GM20431 (cell line): ENCODE data around the gene PROX2.

Experiments
- in situ Hi-C: fragments of 300-500 bp; cut with MseI, MboI; formaldehyde crosslinking; loops from one replicate; pipeline ENCODE4 v1.15.0; 2020; ENCODE audit warnings: low sequenced_read_pairs; ENCODE audit not compliant: unreplicated experiment

The PROX2 gene

GRCh38 chr14:74910556-74910955 is 34.6 kb upstream of the PROX2 start:
- in situ Hi-C loops, result no loop called here

- in situ Hi-C loops, result no loop called here
Observed at GRCh38 chr14:74909911-74910310, 34.0 kb upstream of the PROX2 start.

- in situ Hi-C loops, result no loop called here
Observed at GRCh38 chr14:74909501-74909900, 33.6 kb upstream of the PROX2 start.

- in situ Hi-C loops, result no loop called here
Observed at GRCh38 chr14:74908861-74909341, 33.0 kb upstream of the PROX2 start.

- in situ Hi-C loops, result no loop called here
Observed at GRCh38 chr14:74907744-74908143, 31.8 kb upstream of the PROX2 start.

GRCh38 chr14:74906925-74907521 is 31.1 kb upstream of the PROX2 start:
- in situ Hi-C loops, result no loop called here

GRCh38 chr14:74905595-74906142 is 29.7 kb upstream of the PROX2 start:
- in situ Hi-C loops, result no loop called here

- in situ Hi-C loops, result no loop called here
Observed at GRCh38 chr14:74904635-74905503, 28.9 kb upstream of the PROX2 start.

- in situ Hi-C loops, result no loop called here
Observed at GRCh38 chr14:74902941-74903705, 27.2 kb upstream of the PROX2 start.

GRCh38 chr14:74898694-74899093 is 22.7 kb upstream of the PROX2 start:
- in situ Hi-C loops, result no loop called here

GRCh38 chr14:74898083-74898482 is 22.1 kb upstream of the PROX2 start:
- in situ Hi-C loops, result no loop called here

GRCh38 chr14:74897642-74898041 is 21.7 kb upstream of the PROX2 start:
- in situ Hi-C loops, result no loop called here

GRCh38 chr14:74896400-74896799 is 20.5 kb upstream of the PROX2 start:
- in situ Hi-C loops, result no loop called here

- in situ Hi-C loops, result no loop called here
Observed at GRCh38 chr14:74893614-74894091, 17.7 kb upstream of the PROX2 start.

GRCh38 chr14:74892745-74893144 is 16.8 kb upstream of the PROX2 start:
- in situ Hi-C loops, result no loop called here

- in situ Hi-C loops, result no loop called here
Observed at GRCh38 chr14:74891870-74892269, 15.9 kb upstream of the PROX2 start.

GRCh38 chr14:74890262-74890661 is 14.3 kb upstream of the PROX2 start:
- in situ Hi-C loops, result no loop called here

- in situ Hi-C loops, result no loop called here
Observed at GRCh38 chr14:74888164-74889158, 12.5 kb upstream of the PROX2 start.

GRCh38 chr14:74886001-74886400 is 10.1 kb upstream of the PROX2 start:
- in situ Hi-C loops, result no loop called here
